ENCODE data around the gene THSD1.
"Not testable (repeated sequence)": the region's sequence is repeated elsewhere in the genome, so short reads cannot be mapped to it uniquely, and the experiment has no call there.

THSD1 gene

DNA sequence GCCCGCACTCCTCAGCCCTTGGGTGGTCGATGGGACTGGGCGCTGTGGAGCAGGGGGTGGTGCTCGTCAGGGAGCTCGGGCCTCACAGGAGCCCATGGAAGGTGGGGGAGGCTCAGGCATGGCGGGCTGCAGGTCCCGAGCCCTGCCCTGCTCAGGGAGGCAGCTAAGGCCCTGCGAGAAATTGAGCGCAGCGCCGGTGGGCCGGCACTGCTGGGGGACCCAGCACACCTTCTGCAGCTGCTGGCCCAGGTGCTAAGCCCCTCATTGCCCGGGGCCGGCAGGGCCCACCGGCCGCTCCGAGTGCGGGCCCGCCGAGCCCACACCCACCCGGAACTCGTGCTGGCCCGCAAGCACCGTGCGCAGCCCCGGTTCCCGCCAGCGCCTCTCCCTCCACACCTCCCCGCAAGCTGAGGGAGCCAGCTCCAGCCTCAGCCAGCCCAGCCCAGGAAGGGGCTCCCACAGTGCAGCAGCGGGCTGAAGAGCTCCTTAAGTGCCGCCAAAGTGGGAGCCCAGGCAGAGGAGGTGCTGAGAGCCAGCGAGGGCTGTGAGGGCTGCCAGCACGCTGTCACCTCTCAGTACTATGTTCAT is 2.2 kb upstream of the THSD1 start:
- DNase-seq (ENCODE audit: low spot score) = not testable (repeated sequence)

- DNase-seq (ENCODE audit: low spot score) = not testable (repeated sequence)
Measured at GRCh38 chr13:52407436-52407835, 1.5 kb upstream of the THSD1 start.

- DNase-seq (ENCODE audit: low spot score) = no peak
Measured at GRCh38 chr13:52406629-52407028, 657 bp upstream of the THSD1 start.

DNA sequence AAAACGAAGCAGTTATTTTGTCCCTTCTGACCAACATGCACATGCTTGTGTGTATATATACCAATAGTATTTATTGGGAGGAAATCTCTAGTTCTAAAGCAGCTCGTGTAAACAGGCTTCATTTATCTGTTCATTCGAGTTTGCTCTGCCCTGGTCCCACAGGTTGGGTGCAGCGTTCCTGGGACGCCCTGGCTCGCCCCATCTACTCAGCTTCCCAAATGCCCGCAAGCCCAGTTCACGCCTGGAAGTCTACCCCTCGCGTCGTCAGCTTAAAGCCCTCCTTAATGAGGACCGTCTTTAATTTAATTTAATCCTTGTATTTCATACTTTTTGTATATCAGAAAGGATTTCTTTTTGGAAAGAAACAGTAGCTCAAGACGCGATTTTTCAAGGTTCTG is 604 bp downstream of the THSD1 start:
- DNase-seq (ENCODE audit: low spot score) = peak; percentile 21

DNA sequence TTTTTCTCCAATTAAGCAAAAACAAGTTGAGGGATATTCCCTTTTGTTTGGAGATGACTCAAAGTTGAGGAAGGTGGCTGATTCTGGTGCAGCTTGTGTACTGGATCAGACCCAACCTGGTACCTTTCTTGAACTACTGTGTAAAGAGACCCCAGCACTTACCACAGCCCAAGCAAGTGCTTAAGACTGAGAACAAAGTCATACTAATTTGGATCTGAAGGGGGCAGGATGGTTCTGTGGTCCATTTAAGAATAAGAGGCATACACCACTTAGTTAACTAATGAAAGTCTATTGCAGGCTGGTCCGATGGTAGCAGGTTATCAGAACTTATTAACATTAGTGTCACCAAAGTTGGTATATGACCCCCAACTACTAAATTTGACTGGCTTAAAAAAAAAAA is 6.3 kb downstream of the THSD1 start:
- no peak for DNase-seq (ENCODE audit: low spot score)

DNA sequence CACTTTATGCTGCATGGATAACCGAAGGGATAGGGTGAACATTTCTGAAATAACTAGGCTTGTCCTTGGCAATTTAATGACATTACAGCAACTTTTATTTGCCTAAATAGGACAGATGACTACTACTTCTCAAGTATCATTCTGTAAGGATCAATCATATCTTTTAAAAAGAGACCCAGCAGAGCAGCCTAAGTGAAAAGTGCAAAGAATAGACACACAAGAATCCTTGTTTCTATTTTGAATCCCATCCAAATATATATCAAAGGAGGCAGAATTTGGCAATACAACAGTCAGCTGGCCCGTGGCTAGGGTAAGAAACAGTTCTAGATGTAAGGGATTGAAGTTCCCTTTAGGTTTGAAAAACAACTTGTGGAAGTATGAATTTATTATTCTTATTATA is 6.9 kb downstream of the THSD1 start:
- no peak for DNase-seq (ENCODE audit: low spot score)

DNA sequence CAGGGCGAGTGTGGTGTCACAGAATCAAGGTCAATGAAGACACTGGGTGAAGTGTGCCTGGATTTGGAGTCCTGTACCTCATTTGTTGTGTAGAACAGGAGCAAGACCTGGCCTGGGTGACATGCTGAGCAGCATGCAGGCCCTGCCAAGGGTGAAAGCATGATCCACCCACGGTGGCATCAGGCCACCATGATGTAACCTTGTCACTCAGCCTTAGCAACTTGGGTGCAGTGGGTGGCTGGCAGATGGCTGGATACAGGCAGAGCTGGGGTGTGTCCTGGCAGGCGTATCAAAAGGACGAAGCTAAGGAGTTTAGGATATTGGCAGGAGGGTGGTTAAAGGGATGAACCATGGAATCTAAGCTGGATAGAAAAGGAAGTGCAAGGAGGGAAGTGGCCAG is 10.3 kb downstream of the THSD1 start:
- no peak for DNase-seq (ENCODE audit: low spot score)

DNA sequence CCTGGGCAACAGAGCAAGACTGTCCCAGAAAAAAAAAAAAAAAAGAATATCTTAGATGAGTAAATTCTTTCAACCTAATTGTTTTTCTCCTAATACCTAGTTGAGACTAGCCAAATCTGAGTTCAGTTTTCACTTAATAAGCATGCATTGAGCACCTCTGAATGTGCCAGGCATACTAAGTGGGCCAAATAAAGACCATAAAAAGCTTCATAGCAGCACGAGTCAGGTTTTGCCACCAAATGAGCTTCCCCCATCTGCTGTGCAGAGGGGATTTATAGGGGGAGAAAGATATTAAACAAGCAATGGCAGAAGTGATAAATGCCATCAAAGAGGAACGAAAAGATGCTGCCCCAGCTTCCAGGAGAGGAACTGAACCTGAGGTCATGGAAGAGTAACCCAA is 11.4 kb downstream of the THSD1 start:
- DNase-seq (ENCODE audit: low spot score) = no peak

DNA sequence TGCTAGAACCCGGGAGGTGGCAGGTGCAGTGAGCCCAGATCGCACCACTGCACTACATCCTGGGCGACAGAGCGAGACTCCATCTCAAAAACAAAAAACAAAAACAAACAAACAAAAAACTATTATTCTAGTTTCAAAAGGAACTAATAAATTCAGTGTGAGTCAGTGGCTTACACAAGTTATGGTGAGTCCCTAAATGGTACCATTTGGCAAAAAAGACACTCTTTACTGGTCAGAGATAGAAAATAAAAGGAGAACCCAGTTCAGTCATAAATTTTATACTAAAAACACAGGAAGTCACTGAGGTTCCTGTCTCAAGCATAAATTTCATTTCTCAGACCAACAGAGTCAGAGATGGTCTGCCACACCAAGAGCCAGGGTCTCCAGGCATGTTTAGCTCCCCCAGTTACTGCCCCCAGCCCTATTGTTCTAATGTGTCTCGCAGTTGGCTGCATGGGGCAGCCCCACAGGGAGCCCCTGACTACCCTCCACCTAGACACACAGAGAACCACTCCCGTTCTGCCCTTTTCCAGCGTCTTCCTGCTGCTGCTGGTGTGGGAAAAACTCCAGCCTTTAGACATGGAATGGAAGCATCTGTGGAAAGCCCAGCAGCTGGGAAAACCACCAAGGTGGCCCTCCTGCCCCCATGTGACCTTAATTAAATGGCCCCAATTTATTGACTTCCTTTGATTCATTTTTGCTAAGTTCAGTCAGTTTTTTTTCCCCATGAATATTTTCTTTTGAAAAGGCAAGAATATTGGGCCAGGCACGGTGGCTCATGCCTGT is 12.2 kb downstream of the THSD1 start:
- no peak for DNase-seq (ENCODE audit: low spot score)

DNA sequence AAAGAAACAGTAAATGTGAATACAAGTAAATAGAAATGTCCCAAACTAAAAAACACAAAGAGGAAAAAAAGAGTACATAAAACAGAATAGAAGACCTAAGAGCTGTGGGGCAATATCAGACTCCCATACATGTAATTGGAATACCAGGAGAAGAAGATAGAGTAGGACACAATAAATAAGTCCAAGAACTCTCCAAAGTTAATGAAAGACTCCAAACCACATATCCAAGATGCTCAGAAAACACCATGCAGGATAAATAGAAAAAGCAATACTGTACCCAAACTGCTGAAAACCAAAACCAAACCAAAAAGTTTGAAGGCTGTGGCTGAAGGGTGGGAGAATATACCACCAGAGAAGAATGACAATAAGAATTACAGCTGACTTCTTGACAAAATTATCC is 18.3 kb downstream of the THSD1 start:
- DNase-seq (ENCODE audit: low spot score) = no peak

- DNase-seq (ENCODE audit: low spot score) = no peak
Measured at GRCh38 chr13:52385870-52386269, 20.1 kb downstream of the THSD1 start.

GRCh38 chr13:52383366-52383765 is 22.6 kb downstream of the THSD1 start:
- no peak for DNase-seq (ENCODE audit: low spot score)

GRCh38 chr13:52378312-52378711 is 27.7 kb downstream of the THSD1 start:
- DNase-seq (ENCODE audit: low spot score) = no peak

DNA sequence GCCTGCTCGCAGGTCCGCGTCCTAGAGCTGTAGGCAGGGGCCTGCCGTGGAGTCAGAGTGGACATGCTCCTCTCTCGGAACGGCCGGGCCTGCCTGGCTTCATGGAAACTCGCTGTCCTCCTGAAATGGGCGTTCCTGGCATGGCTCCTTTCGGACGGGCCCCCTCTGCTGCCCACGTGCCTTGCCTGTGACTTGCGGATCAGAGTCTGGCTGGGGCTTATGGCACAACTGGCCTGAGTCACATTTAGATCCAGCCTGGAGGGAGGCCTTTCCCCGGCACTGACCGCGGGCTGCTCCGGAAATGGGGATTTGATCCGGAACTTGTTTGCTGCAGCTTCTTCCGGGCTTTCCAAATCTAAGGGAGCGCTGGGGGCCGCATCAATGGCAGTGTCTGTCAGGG is 28.1 kb downstream of the THSD1 start:
- DNase-seq (ENCODE audit: low spot score) = no peak

DNA sequence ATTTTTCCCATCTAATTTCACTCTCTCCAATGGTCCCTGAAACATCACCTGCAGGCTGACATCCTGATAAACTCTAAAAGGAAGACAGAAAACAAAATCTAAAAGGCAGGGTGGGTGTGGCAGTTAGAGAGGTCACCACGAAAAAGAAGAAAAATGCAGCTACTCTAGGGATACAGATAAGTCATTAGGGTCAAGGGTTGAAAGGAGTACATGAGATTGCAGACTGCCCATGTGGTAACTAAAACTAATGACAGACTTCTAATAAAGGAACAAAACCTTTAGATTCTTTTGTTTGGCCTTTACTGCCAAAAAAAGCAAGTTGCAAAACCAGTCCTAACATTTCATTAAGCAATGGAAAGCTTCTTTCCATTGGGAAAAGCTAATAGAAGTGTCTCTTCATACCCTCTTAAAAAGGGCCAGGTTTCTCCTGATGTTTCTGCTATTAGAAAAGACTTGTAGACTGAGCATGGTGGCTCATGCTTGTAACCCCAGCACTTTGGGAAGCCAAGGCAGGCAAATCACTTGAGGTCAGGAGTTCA is 31.0 kb downstream of the THSD1 start:
- no peak for DNase-seq (ENCODE audit: low spot score)

DNA sequence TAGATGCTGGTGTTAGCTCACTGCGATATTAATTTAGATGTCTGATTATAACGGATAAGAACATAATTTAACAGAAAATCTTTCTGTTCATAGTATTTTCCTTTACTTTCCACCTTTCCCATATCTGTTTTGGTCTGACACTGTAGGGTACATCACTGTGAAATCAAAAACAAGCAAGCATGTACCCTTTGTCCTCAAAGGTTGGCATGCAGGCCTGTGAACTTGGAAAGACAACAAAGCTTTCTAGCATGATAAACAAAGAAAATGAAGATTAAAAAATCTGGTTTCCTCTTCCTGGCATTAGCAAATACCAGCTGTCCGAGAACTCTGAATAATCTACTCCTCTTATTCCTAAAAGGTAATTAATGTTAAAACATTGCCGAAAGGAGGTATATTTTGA is 31.6 kb downstream of the THSD1 start:
- DNase-seq (ENCODE audit: low spot score) = no peak

DNA sequence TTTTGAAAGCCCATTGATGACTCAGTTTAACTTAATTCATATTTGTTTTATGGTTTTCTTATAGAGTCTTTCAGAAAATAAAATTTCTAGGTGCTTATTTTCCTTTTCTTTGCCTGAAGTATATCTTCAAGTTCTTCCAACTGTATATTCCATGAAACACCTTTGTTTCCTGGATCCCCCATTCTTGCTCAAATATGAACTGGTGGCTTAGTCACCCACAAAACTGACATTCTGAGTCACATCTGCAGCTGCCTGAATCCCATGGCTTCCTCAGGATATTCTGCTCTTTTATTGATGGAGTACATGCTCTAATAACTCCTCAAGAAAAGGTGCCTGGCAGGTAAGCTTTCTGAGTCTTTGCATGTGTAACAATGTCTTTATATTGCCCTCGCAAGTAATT is 32.7 kb downstream of the THSD1 start:
- not testable (repeated sequence) for DNase-seq (ENCODE audit: low spot score)

- DNase-seq (ENCODE audit: low spot score) = no peak
Measured at GRCh38 chr13:52371736-52372247, 34.2 kb downstream of the THSD1 start.

DNA sequence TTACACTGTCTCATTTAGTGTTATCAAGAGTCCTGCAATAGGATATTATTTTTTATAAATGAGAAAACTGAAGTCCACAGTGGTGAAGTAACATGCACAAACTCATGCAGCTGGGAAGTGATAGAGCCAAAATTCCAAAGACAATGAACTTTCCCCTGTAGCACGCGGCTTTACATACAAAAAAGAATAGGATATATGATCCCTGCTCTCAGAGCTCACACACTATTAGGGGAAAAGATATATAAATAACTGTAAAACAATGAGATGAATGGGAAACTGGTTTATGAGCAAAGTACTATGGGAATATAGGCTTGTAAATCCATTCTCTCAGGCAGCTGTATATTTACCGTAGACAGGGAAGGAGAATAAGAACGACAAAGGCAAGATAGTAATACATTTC is 39.7 kb downstream of the THSD1 start:
- DNase-seq (ENCODE audit: low spot score) = no peak

GRCh38 chr13:52362169-52362887 is 43.6 kb downstream of the THSD1 start:
- DNase-seq (ENCODE audit: low spot score) = not testable (repeated sequence)

GRCh38 chr13:52361225-52361624 is 44.7 kb downstream of the THSD1 start:
- no peak for DNase-seq (ENCODE audit: low spot score)

GRCh38 chr13:52359534-52359933 is 46.4 kb downstream of the THSD1 start:
- DNase-seq (ENCODE audit: low spot score) = no peak

DNA sequence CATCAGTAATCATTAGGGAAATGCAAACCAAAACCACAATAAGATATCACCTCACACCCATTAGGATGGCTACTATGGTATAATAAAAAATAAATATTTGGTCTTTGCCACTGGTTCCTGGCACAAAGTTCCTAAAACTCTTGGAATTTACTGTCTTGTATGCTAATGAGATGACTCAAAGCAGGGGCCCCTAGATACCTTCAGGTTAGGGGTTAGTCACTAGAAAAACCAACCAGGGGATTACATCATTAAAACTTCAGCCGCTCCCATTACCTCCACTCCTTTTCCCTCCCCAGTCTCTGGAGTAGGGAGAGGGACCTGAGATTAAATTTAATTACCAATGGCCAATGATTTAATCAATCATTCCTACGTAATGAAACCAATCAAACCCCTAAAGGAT is 49.6 kb downstream of the THSD1 start:
- no peak for DNase-seq (ENCODE audit: low spot score)

Measured in iPS-NIHi11 (cell line).